ENCODE measurements around the gene ZNFX1. TPM values are rescaled to one million over a fixed set of nuclear protein-coding genes. Genes with fewer than 3 reads are reported as not detected.

Gene ZNFX1
- total RNA-seq, 4 donors from 2014 or later: 20.0 to 46.2 (median 26.3) TPM

- Histone ChIP-seq H3K27me3 (peaks cover under 1 to 6% of the 10 kb centered on the region in 2 donors), H3K4me1 (no peaks in the 10 kb centered on the region), H3K36me3 (no peaks in the 10 kb centered on the region), H3K27ac (no peak overlapping the region), H3K9me3 (no peaks in the 10 kb centered on the region), H3K4me3 (no peak overlapping the region)
- TF ChIP-seq, protein P1, sequence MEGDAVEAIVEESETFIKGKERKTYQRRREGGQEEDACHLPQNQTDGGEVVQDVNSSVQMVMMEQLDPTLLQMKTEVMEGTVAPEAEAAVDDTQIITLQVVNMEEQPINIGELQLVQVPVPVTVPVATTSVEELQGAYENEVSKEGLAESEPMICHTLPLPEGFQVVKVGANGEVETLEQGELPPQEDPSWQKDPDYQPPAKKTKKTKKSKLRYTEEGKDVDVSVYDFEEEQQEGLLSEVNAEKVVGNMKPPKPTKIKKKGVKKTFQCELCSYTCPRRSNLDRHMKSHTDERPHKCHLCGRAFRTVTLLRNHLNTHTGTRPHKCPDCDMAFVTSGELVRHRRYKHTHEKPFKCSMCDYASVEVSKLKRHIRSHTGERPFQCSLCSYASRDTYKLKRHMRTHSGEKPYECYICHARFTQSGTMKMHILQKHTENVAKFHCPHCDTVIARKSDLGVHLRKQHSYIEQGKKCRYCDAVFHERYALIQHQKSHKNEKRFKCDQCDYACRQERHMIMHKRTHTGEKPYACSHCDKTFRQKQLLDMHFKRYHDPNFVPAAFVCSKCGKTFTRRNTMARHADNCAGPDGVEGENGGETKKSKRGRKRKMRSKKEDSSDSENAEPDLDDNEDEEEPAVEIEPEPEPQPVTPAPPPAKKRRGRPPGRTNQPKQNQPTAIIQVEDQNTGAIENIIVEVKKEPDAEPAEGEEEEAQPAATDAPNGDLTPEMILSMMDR (IDR thresholded peaks at IDR 0.05): no peak
- no peak for TF ChIP-seq POLR2A (IDR thresholded peaks at IDR 0.05)
- intact Hi-C loops (cut with DNase I; ENCODE audit: low total_unique reads): no loop called here
- DNase-seq: no peak
These were observed 35.4 kb upstream of the ZNFX1 start for GRCh38 chr20:49313283-49313682.

GRCh38 chr20:49312661-49313060, 34.8 kb upstream of the ZNFX1 start:
- peaks cover 0 to 2% of the 10 kb centered on the region in 2 donors for H3K27me3 ChIP-seq
- no peaks in the 10 kb centered on the region for H3K36me3 ChIP-seq
- no peak for DNase-seq
- intact Hi-C loops (cut with DNase I; ENCODE audit: low total_unique reads): no loop called here
- no peak overlapping the region for H3K27ac ChIP-seq
- H3K9me3 ChIP-seq: no peaks in the 10 kb centered on the region
- H3K4me1 ChIP-seq: no peaks in the 10 kb centered on the region
- H3K4me3 ChIP-seq: no peak overlapping the region
- TF ChIP-seq POLR2A (IDR thresholded peaks at IDR 0.05): no peak

GRCh38 chr20:49310705-49311104, 32.8 kb upstream of the ZNFX1 start:
- no peaks in the 10 kb centered on the region for H3K9me3 ChIP-seq
- no peak overlapping the region for H3K27ac ChIP-seq
- no peaks in the 10 kb centered on the region for H3K4me1 ChIP-seq
- DNase-seq: no peak
- TF ChIP-seq, protein P1 (IDR thresholded peaks at IDR 0.05): no peak
- TF ChIP-seq POLR2A (IDR thresholded peaks at IDR 0.05): no peak
- intact Hi-C loops (cut with DNase I; ENCODE audit: low total_unique reads): no loop called here
- no peak overlapping the region for H3K4me3 ChIP-seq
- H3K36me3 ChIP-seq: no peaks in the 10 kb centered on the region
- H3K27me3 ChIP-seq: no peaks in the 10 kb centered on the region

GRCh38 chr20:49308875-49309274, 31.0 kb upstream of the ZNFX1 start:
- no peak overlapping the region for H3K27ac ChIP-seq
- intact Hi-C loops (cut with DNase I; ENCODE audit: low total_unique reads): no loop called here
- H3K36me3 ChIP-seq: no peaks in the 10 kb centered on the region
- H3K4me1 ChIP-seq: no peaks in the 10 kb centered on the region
- no peak for TF ChIP-seq POLR2A (IDR thresholded peaks at IDR 0.05)
- TF ChIP-seq, protein P1 (IDR thresholded peaks at IDR 0.05): no peak
- H3K4me3 ChIP-seq: no peak overlapping the region
- no peak for DNase-seq
- no peaks in the 10 kb centered on the region for H3K27me3 ChIP-seq
- H3K9me3 ChIP-seq: no peaks in the 10 kb centered on the region

GRCh38 chr20:49306903-49307620, 29.2 kb upstream of the ZNFX1 start:
- no peaks in the 10 kb centered on the region for H3K9me3 ChIP-seq
- H3K36me3 ChIP-seq: no peaks in the 10 kb centered on the region
- H3K4me3 ChIP-seq: no peak overlapping the region
- no peak overlapping the region for H3K27ac ChIP-seq
- no peak for DNase-seq
- intact Hi-C loops (cut with DNase I; ENCODE audit: low total_unique reads): no loop called here
- H3K4me1 ChIP-seq: no peaks in the 10 kb centered on the region
- no peaks in the 10 kb centered on the region for H3K27me3 ChIP-seq
- TF ChIP-seq, protein P1 (IDR thresholded peaks at IDR 0.05): no peak
- no peak for TF ChIP-seq POLR2A (IDR thresholded peaks at IDR 0.05)
